Neural cell (in vitro differentiated cells): ENCODE results near the gene ACY1.
A peak's percentile ranks its signal among the peaks of the same experiment; 100 is the strongest.

Source experiments
- CTCF ChIP-seq: fragments of 450-650 bp; IDR thresholded peaks from 2 replicates; pipeline ENCODE4 v1.5.1; 2014; ENCODE audit warnings: antibody characterized with exemption, mild to moderate bottlenecking, moderate library complexity; ENCODE audit not compliant: poor library complexity, severe bottlenecking
- EP300 ChIP-seq: fragments of 450-650 bp; conservative IDR thresholded peaks from 2 replicates; pipeline ENCODE4 v1.6.1; 2014; ENCODE audit warnings: antibody characterized with exemption, mild to moderate bottlenecking, moderate library complexity; ENCODE audit not compliant: poor library complexity, severe bottlenecking
- POLR2AphosphoS5 ChIP-seq: IDR thresholded peaks from 2 replicates; pipeline ENCODE4 v1.6.1; 2012
- SMC3 ChIP-seq: fragments of 450-650 bp; conservative IDR thresholded peaks from 2 replicates; pipeline ENCODE4 v1.6.1; 2014; ENCODE audit warnings: antibody characterized with exemption, mild to moderate bottlenecking, moderate library complexity; ENCODE audit not compliant: poor library complexity

GRCh38 chr3:51966922-51967383 is 16.4 kb upstream of the ACY1 start:
- TF ChIP-seq CTCF (peak; percentile 22), SMC3 (no peak), POLR2AphosphoS5 (no peak), EP300 (no peak)
